Endothelial cell (in vitro differentiated cells): ENCODE results near the gene ATP10A. TPM values are rescaled to one million over a fixed set of nuclear protein-coding genes. Genes with fewer than 3 reads are reported as not detected.

ENCODE experiments used
- DNase-seq: peaks from one replicate; pipeline ENCODE4 v3.0.0; 2021; ENCODE audit warnings: low spot score
- H3K27ac Mint-ChIP-seq: one replicate; pipeline ENCODE4 v1.8.0; 2021; ENCODE audit warnings: mixed read lengths, inconsistent platforms; ENCODE audit not compliant: unreplicated experiment
- H3K27me3 Mint-ChIP-seq: one replicate; pipeline ENCODE4 v1.8.0; 2021; ENCODE audit warnings: mild to moderate bottlenecking, moderate library complexity, mixed read lengths, inconsistent platforms; ENCODE audit not compliant: unreplicated experiment
- H3K36me3 Mint-ChIP-seq: one replicate; pipeline ENCODE4 v1.8.0; 2021; ENCODE audit warnings: mild to moderate bottlenecking, low read depth, mixed read lengths, inconsistent platforms; ENCODE audit not compliant: unreplicated experiment
- H3K4me1 Mint-ChIP-seq: one replicate; pipeline ENCODE4 v1.8.0; 2021; ENCODE audit warnings: mild to moderate bottlenecking, mixed read lengths, inconsistent platforms; ENCODE audit not compliant: unreplicated experiment
- H3K4me3 Mint-ChIP-seq: one replicate; pipeline ENCODE4 v1.8.0; 2021; ENCODE audit warnings: mild to moderate bottlenecking, mixed read lengths, inconsistent platforms; ENCODE audit not compliant: unreplicated experiment
- H3K9me3 Mint-ChIP-seq: one replicate; pipeline ENCODE4 v1.8.0; 2021; ENCODE audit warnings: mixed read lengths, inconsistent platforms; ENCODE audit not compliant: unreplicated experiment
- CTCF ChIP-seq: fragments of 200-600 bp; sonication (generic); IDR thresholded peaks from one replicate; pipeline ENCODE4 v1.5.0; 2021; ENCODE audit warnings: antibody characterized with exemption; ENCODE audit not compliant: unreplicated experiment
- total RNA-seq: library from RNA; stranded (reverse); fragmentation: NEBNext Ultra II Directional; extraction: Animal tissue kit (Norgen Biotek cat#: 25700); gene quantifications from one replicate; pipeline ENCODE4 v1.2.1, GENCODE V29; 2021; ENCODE audit not compliant: unreplicated experiment

ATP10A gene
- total RNA-seq, 1 donor from 2014 or later: 0.13 TPM

- Mint-ChIP-seq H3K9me3 (no peaks in the 10 kb centered on the region), H3K27ac (no peak overlapping the region)
Observed at GRCh38 chr15:25736461-25736860, 126.7 kb downstream of the ATP10A start.

DNA sequence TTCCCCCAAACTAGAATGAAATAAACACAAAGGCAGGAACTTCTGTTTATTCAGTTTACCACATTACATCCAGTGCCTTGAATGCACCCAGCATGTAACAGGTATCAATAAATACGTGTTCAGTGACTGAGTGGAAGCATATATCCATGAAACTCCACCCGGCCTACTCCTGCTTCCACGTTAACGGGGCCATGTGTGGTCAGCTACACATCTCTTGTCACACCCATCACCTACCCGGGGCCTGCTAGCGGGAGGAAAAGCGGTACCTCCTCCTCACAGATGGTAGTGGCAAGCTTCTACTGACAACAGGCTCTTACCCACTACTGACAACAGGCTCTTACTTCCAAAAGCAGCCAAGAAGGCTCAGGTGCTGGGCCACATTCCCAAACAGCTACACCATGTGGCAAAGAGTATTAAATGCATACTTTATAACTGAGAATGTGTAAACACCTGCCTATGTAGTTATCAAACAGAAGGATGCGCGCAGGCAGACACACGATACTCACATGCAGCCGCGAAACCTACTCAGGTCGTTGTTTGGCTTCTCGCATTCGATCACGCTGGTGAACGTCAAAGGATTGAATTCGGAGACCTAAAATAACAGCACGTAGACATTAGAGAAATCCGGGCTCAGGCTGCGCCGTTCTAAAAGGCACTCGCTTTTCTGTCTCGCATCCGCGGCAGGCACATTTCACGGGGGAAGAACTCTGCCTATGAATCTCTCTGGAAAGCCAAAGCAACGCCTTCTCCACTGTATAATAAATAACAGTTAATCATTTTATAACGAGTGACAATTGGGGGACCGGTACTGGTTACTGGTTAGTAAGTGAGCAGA lies 127.4 kb downstream of the ATP10A start:
- H3K36me3 Mint-ChIP-seq: no peaks in the 10 kb centered on the region
- no peak overlapping the region for H3K27ac Mint-ChIP-seq

More at GRCh38 chr15:25736461-25736860, 126.7 kb downstream of the ATP10A start:
- Mint-ChIP-seq H3K36me3 (no peaks in the 10 kb centered on the region), H3K4me3 (no peak overlapping the region), H3K4me1 (no peaks in the 10 kb centered on the region), H3K27me3 (no peaks in the 10 kb centered on the region)
- no peak for DNase-seq
- no peak for TF ChIP-seq CTCF

DNA sequence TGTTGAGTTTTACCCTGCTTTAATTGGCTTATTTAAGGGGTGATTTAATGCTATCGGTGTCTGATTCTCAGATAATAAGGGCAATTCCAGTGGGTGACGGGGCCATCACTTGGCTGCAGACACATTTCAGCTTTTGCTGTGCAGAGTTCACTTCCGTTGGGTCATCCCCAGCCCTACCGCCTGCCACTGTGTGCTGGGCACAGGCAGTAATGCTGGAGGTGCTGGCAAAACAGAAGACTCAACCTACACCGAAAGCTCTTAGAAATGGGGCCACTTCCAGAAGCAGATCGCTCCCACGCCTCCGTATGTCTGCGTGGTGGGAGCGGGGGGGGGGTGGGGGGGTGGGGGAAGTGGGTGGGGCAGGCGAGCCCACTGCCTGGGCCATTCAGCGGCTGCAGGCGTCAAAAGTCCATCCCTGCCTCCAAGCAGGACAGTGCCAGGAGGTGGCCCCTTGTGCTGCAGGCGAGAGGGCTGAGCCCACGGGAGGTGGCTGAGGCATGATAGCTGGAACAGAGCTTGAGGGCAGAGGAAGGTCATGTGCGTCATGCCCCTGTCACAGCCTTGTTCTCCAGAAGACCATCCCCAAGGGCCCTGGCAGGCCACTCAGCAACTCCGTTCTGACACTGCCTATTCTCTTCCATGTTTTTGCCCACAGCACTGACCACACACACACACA lies 128.3 kb downstream of the ATP10A start:
- Mint-ChIP-seq H3K9me3 (no peaks in the 10 kb centered on the region), H3K4me1 (no peaks in the 10 kb centered on the region), H3K36me3 (no peaks in the 10 kb centered on the region), H3K4me3 (no peak overlapping the region), H3K27ac (no peak overlapping the region), H3K27me3 (no peaks in the 10 kb centered on the region)
- no peak for TF ChIP-seq CTCF
- no peak for DNase-seq

More for the DNA sequence above, 127.4 kb downstream of the ATP10A start:
- no peaks in the 10 kb centered on the region for H3K9me3 Mint-ChIP-seq
- H3K27me3 Mint-ChIP-seq: no peaks in the 10 kb centered on the region
- no peaks in the 10 kb centered on the region for H3K4me1 Mint-ChIP-seq
- TF ChIP-seq CTCF: no peak
- no peak for DNase-seq
- H3K4me3 Mint-ChIP-seq: no peak overlapping the region

- H3K36me3 Mint-ChIP-seq: no peaks in the 10 kb centered on the region
- H3K9me3 Mint-ChIP-seq: no peaks in the 10 kb centered on the region
- no peak for TF ChIP-seq CTCF
- no peaks in the 10 kb centered on the region for H3K4me1 Mint-ChIP-seq
- H3K27me3 Mint-ChIP-seq: no peaks in the 10 kb centered on the region
- no peak for DNase-seq
- H3K4me3 Mint-ChIP-seq: no peak overlapping the region
- no peak overlapping the region for H3K27ac Mint-ChIP-seq
Observed at GRCh38 chr15:25733856-25734679, 129.1 kb downstream of the ATP10A start.
